Subcutaneous abdominal adipose tissue (tissue), 5 donors: ENCODE data around the gene CEP170B.
"Not testable (repeated sequence)": the region's sequence is repeated elsewhere in the genome, so short reads cannot be mapped to it uniquely, and the experiment has no call there.

ENCODE experiments used
- H3K27ac ChIP-seq: one replicate; pipeline ENCODE4 v1.7.0; 2013; ENCODE audit warnings: low read depth, mild to moderate bottlenecking, inconsistent platforms, low read length, moderate library complexity
- H3K27me3 ChIP-seq, 5 donors: one replicate each; pipeline ENCODE4 v1.7.0; 2013; ENCODE audit warnings: low read length in 5 of 5, inconsistent platforms in 1 of 5; ENCODE audit not compliant: control insufficient read depth in 5 of 5, insufficient read depth in 4 of 5
- H3K36me3 ChIP-seq, 5 donors: one replicate each; pipeline ENCODE4 v1.7.0; 2013; ENCODE audit warnings: low read length in 5 of 5; ENCODE audit not compliant: control insufficient read depth in 5 of 5, insufficient read depth in 5 of 5
- H3K4me1 ChIP-seq, 5 donors: one replicate each; pipeline ENCODE4 v1.7.0; 2013; ENCODE audit warnings: low read length in 5 of 5, mild to moderate bottlenecking in 3 of 5, moderate library complexity in 1 of 5; ENCODE audit not compliant: control insufficient read depth in 5 of 5, insufficient read depth in 5 of 5
- H3K4me3 ChIP-seq, 5 donors: one replicate each; pipeline ENCODE4 v1.7.0; 2013; ENCODE audit warnings: low read length in 5 of 5, low read depth in 1 of 5
- H3K9ac ChIP-seq, 5 donors: one replicate each; pipeline ENCODE4 v1.7.0; 2013; ENCODE audit warnings: low read length in 5 of 5, mild to moderate bottlenecking in 4 of 5, moderate library complexity in 3 of 5
- H3K9me3 ChIP-seq, 5 donors: one replicate each; pipeline ENCODE4 v1.7.0; 2013; ENCODE audit warnings: low read length in 5 of 5; ENCODE audit not compliant: control insufficient read depth in 5 of 5
- donor health status: healthy.
- donor health status: healthy.
- donor health status: healthy.
- donor health status: healthy.
- donor health status: healthy.

CEP170B gene

DNA sequence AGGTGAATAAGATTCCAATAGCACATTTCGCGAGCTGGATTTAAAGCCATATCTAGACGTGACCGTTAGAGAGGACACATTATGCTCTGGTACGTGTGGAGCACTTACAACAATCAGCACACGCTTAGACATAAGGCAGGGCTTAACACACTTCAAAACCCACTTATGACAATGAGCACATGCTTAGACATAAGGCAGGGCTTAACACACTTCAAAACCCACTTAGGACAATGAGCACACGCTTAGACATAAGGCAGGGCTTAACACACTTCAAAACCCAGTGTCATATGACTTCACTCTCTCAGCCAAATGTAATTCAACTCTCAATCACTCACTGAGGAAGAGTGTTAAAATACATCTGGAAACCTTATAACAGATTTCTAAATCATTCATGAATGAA, 48.4 kb downstream of the CEP170B start:
- H3K9me3 ChIP-seq: peaks cover 4 to 7% (median 5%) of the 10 kb centered on the region in 5 donors
- no peak overlapping the region for H3K27ac ChIP-seq
- H3K27me3 ChIP-seq: no peaks in the 10 kb centered on the region
- no peak overlapping the region for H3K4me3 ChIP-seq
- H3K4me1 ChIP-seq: no peaks in the 10 kb centered on the region
- no peaks in the 10 kb centered on the region for H3K36me3 ChIP-seq
- no peak overlapping the region for H3K9ac ChIP-seq

DNA sequence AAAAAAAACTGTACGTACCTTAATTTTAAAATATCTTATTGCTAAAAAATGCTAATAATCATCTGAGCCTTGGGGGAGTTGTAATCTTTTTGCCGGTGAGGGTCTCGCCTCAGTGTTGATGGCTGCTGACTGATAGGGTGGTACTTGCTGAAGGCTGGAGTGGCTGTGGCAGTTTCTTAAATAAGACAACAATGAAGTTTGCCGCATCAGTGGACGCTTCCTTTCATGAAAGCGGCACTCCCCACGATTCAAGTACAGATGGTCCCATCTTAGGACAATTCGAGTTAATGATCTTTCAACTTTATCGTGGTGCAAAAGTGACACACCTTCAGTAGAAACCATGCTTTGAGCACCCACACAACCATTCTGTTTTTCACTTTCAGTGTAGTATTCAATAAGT, 52.0 kb downstream of the CEP170B start:
- Histone ChIP-seq H3K4me3 (no peak overlapping the region), H3K27ac (no peak overlapping the region), H3K27me3 (no peaks in the 10 kb centered on the region), H3K4me1 (no peaks in the 10 kb centered on the region), H3K36me3 (no peaks in the 10 kb centered on the region), H3K9me3 (peaks cover 0 to 2% (median 2%) of the 10 kb centered on the region in 5 donors), H3K9ac (no peak overlapping the region)

DNA sequence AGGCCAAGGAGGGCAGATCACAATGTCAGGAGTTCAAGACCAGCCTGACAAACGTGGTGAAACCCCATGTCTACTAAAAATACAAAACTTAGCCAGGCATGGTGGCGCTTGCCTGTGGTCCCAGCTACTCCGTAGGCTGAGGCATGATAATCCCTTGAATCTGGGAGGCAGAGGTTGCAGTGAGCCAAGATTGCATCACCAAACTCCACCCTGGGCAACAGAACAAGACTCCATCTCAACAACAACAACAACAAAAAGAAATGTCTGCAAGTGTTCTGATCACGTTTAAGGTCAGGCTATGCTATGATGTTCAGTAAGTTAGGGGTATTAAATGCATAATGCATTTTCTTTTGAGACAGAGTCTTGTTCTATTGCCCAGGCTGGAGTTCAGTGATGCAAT, 52.9 kb downstream of the CEP170B start:
- Histone ChIP-seq H3K9ac (no peak overlapping the region), H3K4me3 (no peak overlapping the region), H3K4me1 (no peaks in the 10 kb centered on the region), H3K36me3 (no peaks in the 10 kb centered on the region), H3K27ac (no peak overlapping the region), H3K27me3 (no peaks in the 10 kb centered on the region), H3K9me3 (no peaks in the 10 kb centered on the region)

DNA sequence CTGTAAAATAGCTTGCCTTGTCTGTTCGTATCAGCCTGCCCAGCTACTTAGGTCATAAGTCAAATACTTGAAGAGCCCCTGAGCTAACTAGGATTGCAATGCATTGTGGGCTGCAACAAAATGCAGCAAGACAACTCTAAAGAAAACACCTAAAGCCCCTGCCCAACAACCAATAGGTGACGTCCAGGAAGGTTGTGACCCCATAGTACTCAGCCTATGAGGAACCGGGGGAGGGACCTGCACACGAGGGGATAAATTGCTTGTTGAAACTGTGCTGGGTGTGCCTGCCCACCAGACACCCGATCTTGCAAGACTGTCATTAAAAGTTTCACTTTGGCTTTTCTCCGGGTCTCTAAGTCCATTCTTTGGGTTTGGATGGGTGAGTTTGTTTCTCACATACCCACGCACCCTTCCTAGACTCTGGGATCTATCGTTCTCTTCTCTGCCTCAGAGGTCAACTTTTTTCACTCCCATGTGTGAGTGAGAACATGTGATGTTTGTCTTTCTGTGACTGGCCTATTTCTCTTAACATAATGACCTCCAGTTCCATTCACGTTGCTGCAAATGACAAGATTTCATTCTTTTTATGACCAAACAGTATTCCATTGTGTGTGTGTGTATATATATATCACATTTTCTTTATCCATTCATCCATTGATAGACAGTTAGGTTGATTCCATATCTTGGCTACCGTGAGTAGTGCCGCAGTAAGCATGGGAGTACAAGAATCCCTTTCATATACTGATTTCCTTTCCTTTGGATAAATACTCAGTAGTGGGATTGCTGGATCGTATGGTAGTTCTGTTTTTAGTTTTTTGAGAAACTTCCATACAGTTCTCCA, 54.3 kb downstream of the CEP170B start:
- H3K9ac ChIP-seq, H3K27me3 ChIP-seq, H3K36me3 ChIP-seq, H3K27ac ChIP-seq, H3K4me3 ChIP-seq, H3K9me3 ChIP-seq, H3K4me1 ChIP-seq: not testable (repeated sequence)

DNA sequence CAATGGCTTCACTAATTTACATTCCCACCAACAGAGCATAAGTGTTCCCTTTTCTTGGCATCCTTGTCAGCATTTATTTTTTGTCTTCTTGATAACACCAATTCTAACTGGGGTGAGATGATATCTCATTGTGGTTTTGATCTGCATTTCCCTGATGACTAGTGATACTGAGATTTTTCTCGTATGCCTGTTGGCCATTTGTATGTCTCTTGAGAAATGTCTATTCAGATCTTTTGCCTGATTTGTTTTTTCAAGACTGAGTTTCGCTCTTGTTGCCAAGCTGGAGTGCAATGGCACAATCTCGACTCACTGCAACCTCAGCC, 54.9 kb downstream of the CEP170B start:
- peaks cover 0 to 10% (median 8%) of the 10 kb centered on the region in 5 donors for H3K9me3 ChIP-seq

DNA sequence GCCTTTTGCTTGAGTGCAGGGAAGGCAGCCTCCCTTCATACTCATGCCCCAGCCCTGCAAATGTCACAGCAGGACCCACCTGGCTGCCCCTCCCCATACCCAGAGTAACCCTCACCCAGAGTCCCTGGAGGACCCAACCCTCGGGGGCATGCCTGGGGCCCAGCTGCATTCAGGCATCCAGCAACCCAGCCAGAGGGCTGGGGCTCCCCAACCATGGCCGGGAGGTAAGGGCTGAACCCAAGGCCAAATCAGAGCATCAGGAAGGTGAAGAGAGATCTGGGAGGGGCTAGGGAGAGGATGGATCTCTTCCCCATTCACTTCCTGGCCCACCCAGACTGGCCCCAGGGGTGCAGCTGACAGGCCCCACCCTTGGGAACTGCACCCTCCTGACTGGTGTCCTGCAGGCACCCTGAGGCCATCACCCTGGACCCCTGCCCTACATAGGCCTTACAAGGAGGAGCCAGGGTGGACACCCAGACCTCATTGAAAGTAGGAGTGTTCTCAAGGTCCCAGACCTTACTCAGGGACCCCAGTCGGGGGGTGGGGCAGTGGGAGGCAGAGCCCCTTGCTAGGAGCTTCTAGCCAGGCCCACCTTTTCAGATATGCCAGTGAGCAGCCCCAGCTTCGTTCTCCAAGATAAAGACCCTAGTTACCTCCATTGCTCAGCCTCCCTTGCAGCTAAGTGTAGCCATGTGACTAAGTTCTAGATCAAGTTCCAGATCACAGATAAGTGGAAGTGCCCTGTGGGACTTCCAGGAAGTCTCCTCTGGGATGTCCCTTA, 58.8 kb downstream of the CEP170B start:
- peaks cover 11 to 18% (median 11%) of the 10 kb centered on the region in 5 donors for H3K27me3 ChIP-seq
- H3K36me3 ChIP-seq: no peaks in the 10 kb centered on the region
- H3K4me3 ChIP-seq: no peak overlapping the region
- H3K4me1 ChIP-seq: peaks cover 0 to 28% (median 19%) of the 10 kb centered on the region in 5 donors
- no peak overlapping the region for H3K9ac ChIP-seq
- H3K27ac ChIP-seq: no peak overlapping the region
- H3K9me3 ChIP-seq: peaks cover 0 to 10% (median 8%) of the 10 kb centered on the region in 5 donors

More for the DNA sequence above, 54.9 kb downstream of the CEP170B start:
- H3K4me3 ChIP-seq: no peak overlapping the region
- H3K27ac ChIP-seq: no peak overlapping the region
- H3K4me1 ChIP-seq: peaks cover 0 to 3% (median 2%) of the 10 kb centered on the region in 5 donors
- H3K36me3 ChIP-seq: no peaks in the 10 kb centered on the region
- no peak overlapping the region for H3K9ac ChIP-seq
- no peaks in the 10 kb centered on the region for H3K27me3 ChIP-seq

DNA sequence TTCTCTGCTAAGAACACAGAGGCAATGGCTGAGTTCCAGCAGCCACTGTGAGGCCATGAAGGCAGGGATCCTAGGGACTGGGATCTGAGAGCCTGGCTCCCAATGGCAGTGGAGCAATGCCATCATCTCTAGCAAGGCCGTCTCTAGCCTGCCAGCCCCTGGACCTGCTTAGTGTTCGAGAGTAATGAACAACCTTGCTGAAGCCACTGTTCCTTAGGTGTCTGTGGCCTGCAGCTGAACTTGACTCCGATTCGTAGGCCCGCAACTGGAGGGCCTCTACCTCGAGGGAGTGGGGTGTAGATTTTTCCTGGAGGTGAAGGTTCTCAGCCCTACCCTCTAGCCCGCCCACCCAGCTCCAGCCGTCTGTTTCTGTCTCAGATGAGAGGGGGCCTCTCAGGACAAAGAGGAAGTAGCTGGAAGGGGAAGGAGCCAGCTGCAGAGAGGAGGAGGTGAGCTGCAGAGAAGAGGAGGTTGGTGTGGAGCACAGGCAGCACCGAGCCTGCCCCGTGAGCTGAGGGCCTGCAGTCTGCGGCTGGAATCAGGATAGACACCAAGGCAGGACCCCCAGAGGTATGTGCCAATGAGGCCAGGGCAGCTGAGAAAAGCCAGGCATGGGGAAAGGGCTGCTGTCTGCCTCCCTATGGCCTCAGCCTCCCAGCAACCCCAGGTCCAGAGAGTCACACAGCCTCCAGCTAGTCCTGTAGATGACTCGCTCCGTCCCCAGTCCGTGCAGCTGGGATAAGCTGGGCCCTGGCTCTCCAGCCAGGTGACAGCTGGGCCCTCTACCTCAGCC, 59.5 kb downstream of the CEP170B start, which contains the start of gene PLD4:
TSS of gene PLD4 (plus strand) at position 459 of the 793 bp plus-strand sequence. CDS start 2,262 bp downstream, outside the sequence.
- Histone ChIP-seq H3K9me3 (peaks cover 0 to 10% (median 8%) of the 10 kb centered on the region in 5 donors), H3K27ac (no peak within 1 kb of the TSS), H3K27me3 (peaks cover 11 to 26% (median 11%) of the 10 kb centered on the region in 5 donors), H3K4me1 (peaks cover 0 to 28% (median 19%) of the 10 kb centered on the region in 5 donors), H3K9ac (no peak within 1 kb of the TSS), H3K36me3 (no peaks in the 10 kb centered on the region), H3K4me3 (peak within 1 kb of the TSS in 1 of 5 donors; percentile 37)

DNA sequence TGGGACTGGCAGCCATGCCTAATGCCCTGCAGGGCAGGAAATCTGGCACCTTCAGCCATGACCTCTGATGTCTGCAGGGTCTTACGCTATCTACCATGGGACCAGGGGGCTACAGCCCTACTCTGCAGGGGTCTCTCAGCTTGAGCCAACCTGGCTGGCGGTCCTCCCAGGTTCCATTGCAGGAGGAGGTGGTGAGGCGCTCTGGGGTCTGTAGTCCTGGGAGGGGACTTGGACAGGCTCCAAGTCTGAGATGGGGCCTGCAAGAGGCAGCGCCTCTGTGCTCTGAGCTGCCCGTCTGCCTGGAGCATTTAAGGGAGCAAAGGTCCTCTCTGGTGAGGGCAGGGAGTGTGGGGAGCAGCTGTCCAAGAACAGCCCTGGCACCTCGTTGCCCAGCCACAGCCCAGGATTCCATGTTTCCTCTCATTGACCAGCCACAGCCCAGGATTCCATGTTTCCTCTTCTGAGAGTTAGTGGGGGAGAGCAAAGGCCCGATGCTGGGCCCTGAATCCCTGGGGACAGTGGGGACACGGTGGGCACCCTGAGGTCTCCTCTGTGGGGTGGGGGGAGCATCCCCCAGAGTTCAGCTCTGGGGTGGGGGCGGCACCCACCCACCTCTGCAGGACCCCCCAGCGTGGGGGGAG, 60.3 kb downstream of the CEP170B start:
- peak overlapping the region in 1 of 5 donors; percentile 37 for H3K4me3 ChIP-seq

DNA sequence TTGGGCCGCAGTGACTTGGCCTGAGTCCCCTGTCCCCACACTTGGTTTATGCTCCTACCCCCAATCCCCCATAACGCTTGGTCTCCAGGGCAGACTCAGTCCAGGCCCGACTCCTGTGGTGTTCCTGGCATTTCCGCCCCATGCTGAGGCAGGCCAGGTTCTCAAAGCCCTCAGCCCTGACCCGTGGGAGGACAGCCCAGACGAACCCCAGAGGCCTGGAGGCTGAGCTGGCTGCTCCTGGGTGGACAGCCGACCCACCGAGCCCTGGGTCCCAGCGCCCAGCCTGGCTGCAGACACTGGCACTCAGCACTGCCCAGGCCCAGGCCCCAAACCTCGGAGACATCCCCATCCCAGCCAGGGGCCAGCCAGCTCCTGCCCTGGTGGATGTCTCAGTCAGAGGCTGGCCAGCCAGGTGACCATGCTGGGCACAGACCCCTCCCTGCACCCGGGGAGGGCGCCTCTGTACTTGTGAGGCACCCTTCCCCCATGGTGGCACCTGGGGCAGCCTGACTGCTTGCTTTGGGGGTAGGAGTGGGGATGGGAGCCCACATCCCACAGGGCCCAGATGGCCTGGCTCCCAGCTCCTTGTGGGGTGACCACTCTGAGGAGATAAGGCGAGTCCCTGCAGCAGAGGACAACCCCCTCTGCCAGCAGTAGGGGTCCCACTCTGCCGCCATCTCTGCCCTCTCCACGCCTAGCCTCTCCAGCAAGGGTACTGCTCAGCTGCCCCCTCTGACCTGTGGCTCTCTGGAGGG, 61.0 kb downstream of the CEP170B start:
- no peak overlapping the region for H3K9ac ChIP-seq
- H3K9me3 ChIP-seq: peaks cover 0 to 10% (median 8%) of the 10 kb centered on the region in 5 donors
- H3K27me3 ChIP-seq: peaks cover 11 to 28% (median 11%) of the 10 kb centered on the region in 5 donors
- H3K36me3 ChIP-seq: no peaks in the 10 kb centered on the region
- no peak overlapping the region for H3K27ac ChIP-seq
- H3K4me1 ChIP-seq: peaks cover 0 to 28% (median 19%) of the 10 kb centered on the region in 5 donors
- H3K4me3 ChIP-seq: no peak overlapping the region

More for the DNA sequence above, 60.3 kb downstream of the CEP170B start:
- Histone ChIP-seq H3K27me3 (peaks cover 11 to 28% (median 11%) of the 10 kb centered on the region in 5 donors), H3K4me1 (peaks cover 0 to 28% (median 19%) of the 10 kb centered on the region in 5 donors), H3K9me3 (peaks cover 0 to 10% (median 8%) of the 10 kb centered on the region in 5 donors), H3K27ac (no peak overlapping the region), H3K36me3 (no peaks in the 10 kb centered on the region), H3K9ac (no peak overlapping the region)
